HG03025 (cell line): ENCODE measurements around the gene RBBP8NL.
"Not testable (repeated sequence)": the region's sequence is repeated elsewhere in the genome, so short reads cannot be mapped to it uniquely, and the experiment has no call there.

ENCODE experiments used
- ATAC-seq: cut with Tn5 transposase; IDR thresholded peaks from one replicate; pipeline ENCODE4 v1.9.1; 2021; ENCODE audit warnings: mild to moderate bottlenecking, moderate library complexity; ENCODE audit not compliant: unreplicated experiment, low FRiP score

The RBBP8NL gene

DNA sequence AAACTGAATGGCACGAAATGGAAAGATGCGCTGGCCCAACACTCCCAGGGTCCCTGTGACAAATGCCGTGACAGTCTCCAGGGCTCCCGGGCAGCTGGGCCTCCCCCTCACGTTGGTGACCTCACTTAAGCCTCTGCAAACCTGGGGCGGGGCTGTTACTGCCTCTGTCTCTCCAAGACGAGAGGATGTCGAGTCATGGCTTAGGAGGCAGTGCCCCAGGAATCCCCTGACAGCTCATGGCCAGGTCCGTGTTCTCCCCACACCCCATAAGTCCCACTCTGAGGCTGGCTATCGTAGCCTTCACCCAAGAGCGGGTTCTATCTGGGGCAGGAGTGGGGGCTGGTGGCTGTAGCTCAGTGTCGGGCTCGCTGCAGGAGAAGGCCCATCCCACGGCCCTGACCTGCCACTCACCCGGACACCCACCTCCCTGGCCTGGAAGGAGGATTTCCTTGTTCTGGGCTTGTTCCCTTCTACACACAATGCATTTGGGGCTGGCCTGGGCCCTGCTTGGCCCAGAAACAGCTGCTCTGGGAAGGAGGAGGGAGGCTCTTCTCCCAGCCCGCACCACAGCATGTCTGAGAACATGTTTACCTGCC is 46.0 kb downstream of the RBBP8NL start:
- no peak for ATAC-seq

DNA sequence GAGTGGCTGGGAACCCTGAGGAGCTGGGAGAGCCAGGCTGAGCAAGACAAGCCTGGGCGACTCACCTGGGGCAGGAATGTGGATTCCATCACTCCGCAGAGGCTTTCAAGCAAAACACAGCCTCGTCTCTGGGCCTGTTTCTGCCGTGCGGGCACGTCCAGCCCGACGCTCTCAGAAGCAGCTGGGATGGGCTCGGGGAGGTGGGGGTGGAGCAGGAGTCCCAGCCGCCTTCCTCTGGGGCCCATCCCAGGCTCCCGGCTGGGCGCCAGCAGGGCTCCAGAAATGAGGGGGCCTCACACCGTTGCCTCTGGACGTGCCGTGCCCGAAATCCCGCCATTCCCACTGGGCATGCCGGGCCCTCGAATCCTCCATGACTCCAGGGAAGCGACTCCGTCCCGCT is 49.1 kb downstream of the RBBP8NL start:
- ATAC-seq = no peak

GRCh38 chr20:62377615-62378178 is 49.6 kb downstream of the RBBP8NL start:
- no peak for ATAC-seq

DNA sequence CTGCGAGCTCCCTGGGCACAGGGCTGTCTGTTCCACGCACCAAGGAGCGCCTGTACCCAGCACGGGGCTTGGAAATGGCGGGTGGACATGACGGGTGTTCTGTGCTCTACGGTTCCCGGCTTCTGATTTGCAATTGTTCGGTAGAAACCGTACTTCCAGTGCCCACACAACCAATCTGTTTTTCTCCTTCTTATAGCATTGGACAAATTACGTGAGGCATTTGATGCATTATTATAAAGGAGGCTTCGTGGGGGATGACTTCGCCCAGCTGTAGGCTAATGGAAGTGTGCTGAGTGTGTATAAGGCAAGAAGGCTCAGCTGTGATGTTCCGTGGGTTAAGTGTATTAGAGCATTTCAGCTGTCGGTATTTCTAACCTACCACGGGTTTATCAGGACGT is 50.3 kb downstream of the RBBP8NL start:
- ATAC-seq = no peak

DNA sequence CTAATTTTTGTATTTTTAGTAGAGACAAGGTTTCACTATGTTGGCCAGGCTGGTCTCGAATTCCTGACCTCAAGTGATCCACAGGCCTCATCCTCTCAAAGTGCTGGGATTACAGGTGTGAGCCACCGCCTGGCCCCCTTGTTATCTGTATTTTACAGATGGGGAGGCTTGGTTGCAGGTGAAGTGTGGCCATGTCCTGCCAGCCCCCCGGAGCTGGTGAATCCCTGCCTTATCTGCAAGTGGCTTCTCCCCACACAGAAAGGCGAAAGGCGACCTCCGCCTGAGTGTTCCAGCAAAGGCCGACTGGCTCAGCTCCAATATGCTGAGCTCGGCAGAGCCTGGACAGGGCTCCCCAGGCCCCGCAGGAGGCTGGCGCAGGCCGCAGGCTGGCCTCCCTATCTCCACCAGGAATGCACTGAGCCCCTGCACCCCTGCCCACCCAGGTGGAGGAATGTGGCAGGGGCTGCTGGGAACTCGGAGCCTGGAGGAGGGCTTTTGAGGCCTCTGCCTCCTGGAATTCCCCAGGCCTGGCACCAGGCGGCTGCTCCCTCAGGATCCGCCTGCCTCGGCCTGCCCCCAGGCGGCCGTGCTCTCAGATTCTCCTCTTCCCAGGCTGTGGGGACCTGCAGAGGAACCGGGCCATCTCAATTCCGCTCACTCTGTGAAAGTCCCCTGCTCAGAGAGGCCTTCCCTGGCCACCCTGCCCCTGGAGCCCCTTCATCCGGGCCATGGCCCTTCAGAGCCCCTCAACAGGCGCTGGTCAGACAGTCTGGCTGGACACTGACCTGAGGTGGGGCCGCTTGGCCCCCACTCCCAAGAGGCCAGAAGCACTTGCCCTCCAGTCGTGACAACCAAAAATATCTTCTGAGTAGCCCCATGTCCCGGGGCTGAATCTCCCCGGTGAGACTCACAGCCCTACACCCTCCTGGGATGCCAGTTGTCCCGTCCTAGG is 51.0 kb downstream of the RBBP8NL start:
- ATAC-seq = no peak

GRCh38 chr20:62374331-62375152 is 52.8 kb downstream of the RBBP8NL start:
- ATAC-seq = no peak

GRCh38 chr20:62373631-62374179 is 53.6 kb downstream of the RBBP8NL start:
- not testable (repeated sequence) for ATAC-seq

DNA sequence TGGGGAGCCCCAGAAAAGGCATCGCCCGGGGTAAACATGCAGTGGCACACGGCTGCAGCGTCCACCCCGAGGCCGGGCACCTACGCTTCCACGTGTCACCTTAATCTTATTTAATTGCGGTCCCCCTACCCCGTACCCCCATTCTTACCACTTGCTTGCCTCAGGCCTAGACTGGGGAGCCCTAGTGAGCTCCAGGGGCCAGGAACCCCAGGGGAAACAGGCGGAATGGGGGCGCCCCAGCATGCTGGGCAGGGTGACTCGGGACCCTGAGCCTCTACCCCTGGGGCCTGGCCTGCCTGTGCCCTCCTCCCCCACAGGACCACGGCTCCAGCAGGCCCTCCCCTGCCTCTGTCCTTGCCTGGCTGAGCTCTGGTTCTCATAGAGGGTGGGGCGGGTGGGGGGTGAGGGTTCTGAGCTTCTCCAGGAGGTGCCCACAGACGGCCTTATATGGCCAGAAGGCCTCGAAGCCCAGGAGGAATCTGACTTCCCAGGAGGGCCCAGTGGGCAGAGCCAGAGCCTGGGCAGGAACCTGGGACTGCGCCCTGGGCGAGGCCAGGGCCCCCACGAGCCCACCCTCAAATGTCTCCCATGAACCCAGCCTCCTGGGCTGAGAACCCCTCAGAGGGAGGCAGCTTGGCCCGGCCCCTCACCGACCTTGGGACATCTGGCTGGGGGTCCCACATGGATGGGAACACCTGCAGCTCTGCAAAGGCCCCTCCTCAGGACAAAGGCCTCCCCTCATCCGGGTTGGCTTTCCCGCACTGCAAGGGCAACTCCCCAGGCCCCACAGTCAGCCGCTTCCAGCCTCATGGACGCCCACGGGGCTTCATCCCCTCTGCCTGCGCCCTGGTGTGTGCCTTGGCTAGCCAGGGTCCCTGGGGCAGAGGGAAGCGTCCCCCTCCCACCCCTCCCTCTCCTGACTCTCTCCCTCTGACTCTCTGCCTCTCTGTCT is 55.0 kb downstream of the RBBP8NL start:
- ATAC-seq = no peak

GRCh38 chr20:62371588-62372041 is 55.7 kb downstream of the RBBP8NL start:
- no peak for ATAC-seq

DNA sequence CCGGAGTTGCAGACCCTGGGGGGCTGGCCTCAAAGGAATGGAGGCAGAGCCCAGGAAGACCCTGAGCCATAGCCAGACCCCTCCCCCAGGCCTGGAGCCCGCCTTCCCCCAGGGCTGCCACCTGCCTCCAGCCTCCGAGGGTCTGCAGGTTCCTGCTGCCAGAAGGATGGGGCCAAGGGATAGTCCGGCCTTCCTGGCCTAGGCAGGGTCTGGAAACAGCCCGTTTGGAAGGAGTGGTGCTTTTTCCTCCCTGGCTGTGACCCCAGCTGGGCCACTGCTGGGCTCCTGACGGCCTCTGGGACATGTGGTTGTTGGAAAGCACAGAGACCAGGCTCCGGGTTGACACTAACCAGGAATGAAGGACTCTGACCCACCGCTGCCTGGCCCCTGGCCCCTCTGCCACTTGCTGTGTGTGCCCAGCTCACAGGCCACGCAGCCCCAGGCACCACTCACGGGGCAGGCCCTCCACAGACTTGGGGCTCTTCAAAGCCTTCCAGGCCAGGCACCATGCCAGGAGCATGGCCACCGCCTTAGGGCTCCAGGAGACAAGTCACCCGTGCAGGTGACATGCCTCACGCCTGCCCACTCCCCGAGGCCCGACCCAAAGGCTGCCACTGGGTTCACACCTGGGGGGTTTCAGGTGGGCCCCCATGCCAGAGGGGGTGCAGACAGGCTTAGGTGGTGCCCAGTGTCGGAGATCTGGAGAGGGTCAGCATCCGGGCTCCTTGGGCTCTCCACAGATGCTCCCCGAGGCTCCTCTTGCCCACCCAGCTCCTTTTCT is 56.3 kb downstream of the RBBP8NL start:
- no peak for ATAC-seq

DNA sequence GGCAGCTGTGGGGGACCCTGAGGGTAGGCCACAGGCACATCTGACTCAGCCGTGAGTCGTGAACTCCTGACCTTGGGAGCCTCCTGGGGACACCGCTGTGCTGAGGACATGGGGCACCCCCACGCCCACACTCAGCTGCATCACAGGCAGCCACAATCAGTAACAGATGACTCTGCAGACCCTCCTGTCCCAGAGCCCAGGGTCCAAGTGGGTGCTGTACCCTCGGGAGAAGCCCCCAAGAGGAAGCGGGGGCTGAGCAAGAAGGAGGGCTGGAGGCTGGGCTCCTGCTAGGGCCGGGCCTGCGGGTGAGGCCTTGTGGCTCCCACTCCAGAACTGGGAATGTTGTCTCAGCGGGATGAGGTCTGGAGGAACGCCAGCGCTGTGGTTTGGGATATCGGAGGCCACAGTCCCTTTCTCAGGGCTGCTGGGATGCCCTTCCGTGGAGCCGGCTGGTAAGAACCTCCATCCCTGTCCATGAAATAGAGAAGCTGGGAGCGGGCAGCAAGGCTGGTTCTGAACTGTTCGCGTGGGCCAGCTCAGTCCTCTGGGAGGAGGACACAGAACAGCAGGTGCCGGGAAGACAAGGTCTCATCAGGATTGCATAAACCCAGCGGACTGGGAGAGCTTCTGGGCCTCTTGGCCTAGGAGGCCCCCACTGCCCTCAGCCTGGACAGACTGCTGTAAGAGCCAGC is 57.1 kb downstream of the RBBP8NL start:
- no peak for ATAC-seq

DNA sequence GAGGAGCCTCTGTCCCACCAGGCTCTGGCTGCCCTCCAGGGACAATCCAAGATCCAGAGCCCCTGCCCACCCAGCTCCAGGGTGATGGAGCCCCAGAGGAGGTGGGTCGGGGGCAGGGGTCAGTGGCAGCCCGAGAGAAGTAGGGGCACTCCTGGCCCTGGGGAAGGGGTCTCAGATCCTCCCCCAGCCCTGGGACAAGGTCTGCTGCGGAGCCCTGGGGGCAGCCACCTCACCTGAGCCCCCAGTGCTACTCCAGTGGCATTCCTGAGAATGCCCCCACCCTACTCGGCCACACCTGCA is 57.6 kb downstream of the RBBP8NL start:
- ATAC-seq = no peak

DNA sequence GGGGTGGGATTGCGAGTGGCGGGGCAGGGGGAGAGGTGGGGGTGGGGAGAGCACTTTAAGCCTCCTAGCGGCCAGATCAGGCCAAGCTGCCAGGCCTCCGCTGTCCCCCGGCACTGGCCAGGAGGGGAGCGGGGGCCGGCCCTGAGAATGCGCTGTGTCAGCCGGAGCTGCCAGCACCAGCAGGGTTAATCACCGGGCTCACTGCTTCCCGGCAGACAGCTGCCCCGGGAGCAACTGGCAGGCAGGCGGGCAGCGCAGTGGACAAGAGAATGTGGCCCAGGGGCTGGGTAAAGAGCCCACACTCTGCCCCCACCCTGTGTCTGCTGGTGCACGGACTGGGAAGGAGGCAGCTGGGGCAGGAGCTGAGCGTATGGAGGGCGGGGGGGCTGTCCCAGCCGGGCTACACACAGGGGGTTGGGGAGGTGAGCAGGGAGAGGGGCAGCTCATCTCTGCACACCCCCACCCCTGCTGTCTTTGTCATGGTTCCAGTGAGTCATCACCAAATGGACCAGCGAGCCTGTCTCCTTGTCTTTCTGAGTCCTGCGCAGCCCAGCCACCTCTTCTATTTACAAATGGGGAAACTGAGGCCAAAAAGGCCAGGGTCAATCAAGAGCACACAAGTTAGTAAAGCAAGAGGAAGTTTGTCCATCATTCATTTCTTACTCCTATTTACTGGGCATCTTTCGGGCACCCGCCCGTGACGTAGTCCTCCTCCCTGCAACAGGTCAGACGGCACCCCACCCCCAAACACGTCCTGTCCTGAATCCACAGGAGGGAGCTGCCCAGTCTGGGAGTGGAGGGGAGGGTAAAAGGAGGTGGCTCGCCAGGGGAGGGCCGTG is 58.1 kb downstream of the RBBP8NL start:
- no peak for ATAC-seq

- ATAC-seq = no peak
These were observed 58.9 kb downstream of the RBBP8NL start for GRCh38 chr20:62368392-62368975.

DNA sequence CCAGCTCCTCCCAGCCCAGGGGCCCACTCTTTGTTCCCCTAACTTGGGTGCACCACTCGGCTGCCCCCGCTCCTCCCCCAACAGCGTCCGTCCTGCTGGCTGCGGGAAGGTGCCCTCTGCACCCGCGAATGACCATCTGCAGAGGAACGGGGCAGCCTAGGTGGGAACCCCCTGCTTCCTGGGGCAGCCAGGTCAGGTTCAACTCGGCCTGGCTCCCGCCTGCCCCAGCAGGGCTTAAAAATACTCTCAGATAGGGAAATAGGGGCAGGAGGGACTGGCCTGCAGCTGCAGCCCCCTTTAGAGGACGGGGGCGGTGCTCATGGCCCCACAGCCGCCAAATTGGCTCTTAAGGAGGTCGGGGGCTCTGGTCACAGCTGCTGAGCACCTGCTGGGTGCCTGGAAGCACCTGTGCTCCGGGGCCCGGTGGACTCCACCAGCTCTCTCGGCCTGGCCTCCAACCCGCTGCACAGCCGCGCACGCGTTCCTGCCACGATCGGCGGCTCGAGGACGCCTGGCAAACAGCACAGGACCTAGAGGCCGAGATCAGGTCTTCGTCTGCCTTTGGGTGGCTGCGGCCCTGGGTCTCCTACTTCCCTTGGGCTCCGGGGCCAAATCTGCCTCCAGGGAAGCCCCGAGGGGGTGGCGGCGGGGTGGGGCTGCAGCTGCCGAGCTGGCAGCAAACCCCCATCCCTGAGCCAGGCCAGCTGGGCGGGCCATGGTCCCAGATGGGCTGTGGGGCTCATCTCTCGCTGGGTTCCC is 59.5 kb downstream of the RBBP8NL start:
- ATAC-seq = no peak

DNA sequence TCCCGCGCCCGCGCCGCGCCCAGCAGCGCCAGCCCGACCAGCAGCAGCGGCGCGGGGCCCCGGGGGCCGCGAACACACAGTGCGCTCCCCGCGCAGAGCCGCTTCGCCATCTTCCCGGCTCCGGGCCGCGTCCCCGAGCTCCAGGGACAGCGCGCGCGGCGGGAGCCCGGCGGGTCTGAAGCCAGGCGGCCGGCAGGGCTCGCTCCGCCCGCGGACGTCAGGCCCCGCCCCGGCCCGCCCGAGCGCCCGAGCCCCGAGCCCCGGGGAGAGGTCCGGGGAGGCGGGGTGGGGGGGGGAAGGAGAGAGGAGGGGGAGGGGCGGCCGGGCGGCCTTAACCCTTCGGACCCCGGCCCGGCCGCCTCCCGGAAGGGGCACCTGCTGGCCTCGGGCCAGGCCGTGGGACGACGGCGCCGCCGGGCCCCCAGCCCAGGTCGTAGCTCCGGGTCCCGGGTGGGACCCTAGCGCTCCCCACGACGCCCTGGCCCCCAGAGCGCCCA is 60.2 kb downstream of the RBBP8NL start, which contains the start of gene LAMA5:
LAMA5 (minus strand) TSS at position 177 of the 497 bp plus-strand sequence; CDS start at position 110, 67 bp downstream.
- ATAC-seq = peak; percentile 39
